Fibroblast of lung (primary cell): ENCODE data around the gene CTBS. TPM values are rescaled to one million over a fixed set of nuclear protein-coding genes. Genes with fewer than 3 reads are reported as not detected.

Source experiments
- DNase-seq, 2 donors: peaks; one replicate each; pipeline versions ENCODE4 v3.0.0 to v3.0.0-alpha.2; 2010; ENCODE audit warnings: low read depth in 2 of 2
- H2AFZ ChIP-seq: 2 replicates; pipeline ENCODE4 v1.5.1; 2012; ENCODE audit warnings: low read length, control low read depth, inconsistent platforms
- H3K27ac ChIP-seq: 2 replicates; pipeline ENCODE4 v1.5.1; 2011; ENCODE audit warnings: low read length, control low read depth; ENCODE audit not compliant: insufficient read depth
- H3K27me3 ChIP-seq: 2 replicates; pipeline ENCODE4 v1.5.1; 2011; ENCODE audit warnings: mild to moderate bottlenecking, low read length; ENCODE audit not compliant: control insufficient read depth, insufficient read depth
- H3K36me3 ChIP-seq: 2 replicates; pipeline ENCODE4 v1.5.1; 2011; ENCODE audit warnings: low read length; ENCODE audit not compliant: control insufficient read depth, insufficient read depth
- H3K4me1 ChIP-seq: 2 replicates; pipeline ENCODE4 v1.5.1; 2011; ENCODE audit warnings: low read length; ENCODE audit not compliant: control insufficient read depth, insufficient read depth; ENCODE audit errors: extremely low read depth
- H3K4me2 ChIP-seq: 2 replicates; pipeline ENCODE4 v1.5.1; 2011; ENCODE audit warnings: low read length, control low read depth; ENCODE audit not compliant: insufficient read depth; ENCODE audit errors: extremely low read depth
- H3K4me3 ChIP-seq, 4 experiments: fragments of 200-600 bp in 1 of 4; sonication (generic) in 1 of 4; replicated peaks in 1 of 4; 2 replicates each; pipeline ENCODE4 v1.5.1; 2011 to 2016; ENCODE audit warnings: low read length in 4 of 4, low read depth in 3 of 4, mild to moderate bottlenecking in 3 of 4, control low read depth in 2 of 4, inconsistent platforms in 1 of 4, mixed read lengths in 1 of 4; ENCODE audit not compliant: insufficient read depth in 1 of 4; ENCODE audit errors: control extremely low read depth in 1 of 4
- H3K79me2 ChIP-seq: 2 replicates; pipeline ENCODE4 v1.5.1; 2012; ENCODE audit warnings: mild to moderate bottlenecking, low read length, inconsistent platforms; ENCODE audit not compliant: control insufficient read depth, insufficient read depth
- H3K9ac ChIP-seq: 2 replicates; pipeline ENCODE4 v1.5.1; 2011; ENCODE audit warnings: mild to moderate bottlenecking, low read length, control low read depth; ENCODE audit not compliant: insufficient read depth
- H3K9me3 ChIP-seq: 2 replicates; pipeline ENCODE4 v1.5.1; 2012; ENCODE audit warnings: low read depth, low read length; ENCODE audit not compliant: control insufficient read depth, insufficient read depth
- H4K20me1 ChIP-seq: 2 replicates; pipeline ENCODE4 v1.5.1; 2011; ENCODE audit warnings: low read length; ENCODE audit not compliant: control insufficient read depth, insufficient read depth; ENCODE audit errors: extremely low read depth
- EZH2 ChIP-seq: IDR thresholded peaks from 2 replicates; pipeline ENCODE4 v1.5.1; 2012; ENCODE audit warnings: low read length, control low read depth, mild to moderate bottlenecking; ENCODE audit errors: missing control alignments
- polyA plus RNA-seq, 2 donors: library from polyadenylated mRNA; depleted of rRNA in 1 of 2; stranded (reverse) in 1 of 2; unstranded in 1 of 2; fragments of >200 nt; gene quantifications; 2 replicates each; pipeline ENCODE4 v1.2.1, GENCODE V29; 2011 to 2012; ENCODE audit warnings: missing spikeins in 1 of 2
- total RNA-seq: library from RNA; depleted of rRNA; stranded (reverse); fragments of >200 nt; gene quantifications from 2 replicates; pipeline ENCODE4 v1.2.1, GENCODE V29; 2014
- TF ChIP-seq, protein P1 (sequence below), 2 donors: IDR thresholded peaks in 1 of 2; conservative IDR thresholded peaks in 1 of 2; 1 replicate in 1 of 2; 2 replicates in 1 of 2; pipeline ENCODE4 v1.5.1; 2011 to 2012; ENCODE audit warnings: low read length in 2 of 2, control low read depth in 1 of 2, inconsistent platforms in 1 of 2, low read depth in 1 of 2, mild to moderate bottlenecking in 1 of 2

The CTBS gene
- total and polyA plus RNA-seq, 2 donors (not counting 1 experiment from before 2014, with no cell fraction given): 10.1 to 35.5 TPM

GRCh38 chr1:84587099-84587498 is 12.9 kb upstream of the CTBS start:
- Histone ChIP-seq H3K4me1 (no peaks in the 10 kb centered on the region), H3K36me3 (no peaks in the 10 kb centered on the region), H3K9ac (no peak overlapping the region), H3K4me2 (no peak overlapping the region), H3K79me2 (no peaks in the 10 kb centered on the region), H3K9me3 (no peaks in the 10 kb centered on the region), H3K27ac (no peak overlapping the region), H3K4me3 (no peak overlapping the region), H3K27me3 (no peaks in the 10 kb centered on the region), H4K20me1 (no peaks in the 10 kb centered on the region), H2AFZ (no peak overlapping the region)
- no peak for DNase-seq
- TF ChIP-seq EZH2: no peak
- TF ChIP-seq, protein P1, sequence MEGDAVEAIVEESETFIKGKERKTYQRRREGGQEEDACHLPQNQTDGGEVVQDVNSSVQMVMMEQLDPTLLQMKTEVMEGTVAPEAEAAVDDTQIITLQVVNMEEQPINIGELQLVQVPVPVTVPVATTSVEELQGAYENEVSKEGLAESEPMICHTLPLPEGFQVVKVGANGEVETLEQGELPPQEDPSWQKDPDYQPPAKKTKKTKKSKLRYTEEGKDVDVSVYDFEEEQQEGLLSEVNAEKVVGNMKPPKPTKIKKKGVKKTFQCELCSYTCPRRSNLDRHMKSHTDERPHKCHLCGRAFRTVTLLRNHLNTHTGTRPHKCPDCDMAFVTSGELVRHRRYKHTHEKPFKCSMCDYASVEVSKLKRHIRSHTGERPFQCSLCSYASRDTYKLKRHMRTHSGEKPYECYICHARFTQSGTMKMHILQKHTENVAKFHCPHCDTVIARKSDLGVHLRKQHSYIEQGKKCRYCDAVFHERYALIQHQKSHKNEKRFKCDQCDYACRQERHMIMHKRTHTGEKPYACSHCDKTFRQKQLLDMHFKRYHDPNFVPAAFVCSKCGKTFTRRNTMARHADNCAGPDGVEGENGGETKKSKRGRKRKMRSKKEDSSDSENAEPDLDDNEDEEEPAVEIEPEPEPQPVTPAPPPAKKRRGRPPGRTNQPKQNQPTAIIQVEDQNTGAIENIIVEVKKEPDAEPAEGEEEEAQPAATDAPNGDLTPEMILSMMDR (conservative IDR thresholded peaks at IDR 0.05 in 1 of 2, IDR thresholded peaks at IDR 0.05 in 1 of 2; ENCODE audit: low read depth in 1 of 2, low read length in 2 of 2): no peak

DNA sequence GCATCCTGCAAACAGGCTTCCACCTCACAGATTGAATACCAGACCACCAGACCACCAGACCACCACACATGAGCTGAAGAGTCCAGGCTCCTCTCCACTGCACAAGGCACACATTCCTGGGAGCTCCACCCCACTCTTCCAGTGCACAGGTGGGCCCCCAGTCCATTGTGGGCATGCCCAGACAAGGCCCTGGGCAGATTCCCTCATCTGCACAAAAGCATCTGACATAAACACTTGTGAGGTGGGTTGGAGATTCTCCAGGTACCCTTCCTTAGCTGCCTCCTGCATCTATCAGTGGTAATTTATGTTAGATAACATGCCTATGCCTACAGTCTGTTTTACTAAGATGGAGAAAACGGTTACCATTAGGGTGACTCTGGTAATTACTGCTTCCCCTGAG is 11.6 kb upstream of the CTBS start:
- H3K79me2 ChIP-seq: no peaks in the 10 kb centered on the region
- no peaks in the 10 kb centered on the region for H4K20me1 ChIP-seq
- no peak overlapping the region for H3K27ac ChIP-seq
- no peak overlapping the region for H3K4me3 ChIP-seq
- no peaks in the 10 kb centered on the region for H3K4me1 ChIP-seq
- no peak for DNase-seq
- no peak overlapping the region for H2AFZ ChIP-seq
- no peaks in the 10 kb centered on the region for H3K9me3 ChIP-seq
- no peak for TF ChIP-seq EZH2
- TF ChIP-seq, protein P1 (conservative IDR thresholded peaks at IDR 0.05 in 1 of 2, IDR thresholded peaks at IDR 0.05 in 1 of 2; ENCODE audit: low read depth in 1 of 2, low read length in 2 of 2): no peak
- H3K4me2 ChIP-seq: no peak overlapping the region
- H3K36me3 ChIP-seq: no peaks in the 10 kb centered on the region
- no peak overlapping the region for H3K9ac ChIP-seq
- no peaks in the 10 kb centered on the region for H3K27me3 ChIP-seq

DNA sequence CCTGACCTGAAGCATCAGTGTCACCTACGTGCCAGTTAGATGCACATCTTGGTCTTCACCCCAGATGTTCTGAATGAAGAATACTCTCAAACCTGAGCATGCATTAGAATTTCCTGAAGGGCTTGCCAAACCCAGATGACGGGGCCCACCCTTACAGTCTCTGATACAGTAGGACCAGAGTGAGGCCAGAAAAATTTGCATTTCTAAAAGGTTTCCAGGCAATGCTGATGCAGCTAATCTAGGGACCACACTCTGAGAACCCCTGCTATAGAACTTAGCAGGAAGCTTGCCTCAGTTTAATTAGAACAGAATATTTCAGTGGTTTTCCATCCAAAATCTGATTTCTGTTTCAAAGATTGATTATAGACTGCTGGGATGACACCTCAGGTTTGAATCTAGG is 9.9 kb upstream of the CTBS start:
- DNase-seq: no peak
- Histone ChIP-seq H3K36me3 (no peaks in the 10 kb centered on the region), H3K4me2 (no peak overlapping the region), H3K4me1 (no peaks in the 10 kb centered on the region), H3K9ac (no peak overlapping the region), H3K27me3 (no peaks in the 10 kb centered on the region), H3K27ac (no peak overlapping the region), H4K20me1 (no peaks in the 10 kb centered on the region), H3K9me3 (no peaks in the 10 kb centered on the region), H2AFZ (no peak overlapping the region), H3K4me3 (no peak overlapping the region), H3K79me2 (no peaks in the 10 kb centered on the region)
- no peak for TF ChIP-seq EZH2
- TF ChIP-seq, protein P1 (conservative IDR thresholded peaks at IDR 0.05 in 1 of 2, IDR thresholded peaks at IDR 0.05 in 1 of 2; ENCODE audit: low read depth in 1 of 2, low read length in 2 of 2): no peak
